Esophagus muscularis mucosa (tissue), 4 donors: Measurements from ENCODE around the gene PRDM16. TPM values are rescaled to one million over a fixed set of nuclear protein-coding genes. Genes with fewer than 3 reads are reported as not detected.

Source experiments
- DNase-seq: peaks from one replicate; pipeline ENCODE4 v3.0.0-alpha.2; 2017; ENCODE audit errors: extremely low spot score
- H3K27ac ChIP-seq, 4 donors: fragments of 200-600 bp; sonication (generic); replicated peaks in 1 of 4; 1 replicate in 3 of 4; 2 replicates in 1 of 4; pipeline ENCODE4 v1.5.1; 2016 to 2019; ENCODE audit warnings: mild to moderate bottlenecking in 1 of 4
- H3K27me3 ChIP-seq, 4 donors: fragments of 200-600 bp; sonication (generic); one replicate each; pipeline versions ENCODE4 v1.5.1 to v1.6.0; 2016 to 2019
- H3K36me3 ChIP-seq, 4 donors: fragments of 200-600 bp; sonication (generic); one replicate each; pipeline ENCODE4 v1.5.1; 2016 to 2019
- H3K4me1 ChIP-seq, 4 donors: fragments of 200-600 bp; sonication (generic); one replicate each; pipeline ENCODE4 v1.5.1; 2016 to 2019
- H3K4me3 ChIP-seq, 4 donors: fragments of 200-600 bp; sonication (generic); 1 replicate in 2 of 4; 2 replicates in 2 of 4; pipeline ENCODE4 v1.5.1; 2016 to 2019; ENCODE audit warnings: mild to moderate bottlenecking in 4 of 4, moderate library complexity in 1 of 4
- H3K9me3 ChIP-seq, 4 donors: fragments of 200-600 bp; sonication (generic); 1 replicate in 3 of 4; 2 replicates in 1 of 4; pipeline ENCODE4 v1.5.1; 2016 to 2019
- EP300 ChIP-seq: sonication (generic); formaldehyde crosslinking; IDR thresholded peaks from one replicate; pipeline ENCODE4 v1.6.1; 2017; ENCODE audit warnings: antibody characterized with exemption
- POLR2A ChIP-seq: fragments of 450-650 bp; IDR thresholded peaks from one replicate; pipeline ENCODE4 v1.6.1; 2017; ENCODE audit warnings: antibody characterized with exemption, moderate library complexity, mild to moderate bottlenecking, low read depth
- POLR2AphosphoS5 ChIP-seq, 2 donors: sonication (generic); formaldehyde crosslinking; IDR thresholded peaks; one replicate each; pipeline ENCODE4 v1.6.1; 2017; ENCODE audit warnings: antibody characterized with exemption in 2 of 2
- WGBS: methylation state at CpG from one replicate; pipeline ENCODE4 v1.1.5; 2018; 5-methylcytosine and 5-hydroxymethylcytosine counted together
- intact Hi-C: fragments of 100-400 bp; cut with DNase I; formaldehyde crosslinking; loops from one replicate; pipeline ENCODE4 v1.15.1; 2023
- total RNA-seq, 4 donors: library from RNA; depleted of rRNA; stranded (reverse); fragments of >200 nt; gene quantifications; one replicate each; pipeline versions ENCODE4 v1.1.0 to v1.2.1, GENCODE V29; 2016
- TF ChIP-seq, protein P1 (sequence below), 3 experiments: fragments of 200-600 bp in 2 of 3; fragments of 450-650 bp in 1 of 3; sonication (generic) in 2 of 3; IDR thresholded peaks; one replicate each; pipeline ENCODE4 v1.5.1; 2017 to 2019; ENCODE audit warnings: antibody characterized with exemption in 3 of 3, mild to moderate bottlenecking in 2 of 3, moderate library complexity in 1 of 3

PRDM16 gene
- total RNA-seq, 4 donors from 2014 or later, result 1.2 to 4.4 (median 2.2) TPM

DNA sequence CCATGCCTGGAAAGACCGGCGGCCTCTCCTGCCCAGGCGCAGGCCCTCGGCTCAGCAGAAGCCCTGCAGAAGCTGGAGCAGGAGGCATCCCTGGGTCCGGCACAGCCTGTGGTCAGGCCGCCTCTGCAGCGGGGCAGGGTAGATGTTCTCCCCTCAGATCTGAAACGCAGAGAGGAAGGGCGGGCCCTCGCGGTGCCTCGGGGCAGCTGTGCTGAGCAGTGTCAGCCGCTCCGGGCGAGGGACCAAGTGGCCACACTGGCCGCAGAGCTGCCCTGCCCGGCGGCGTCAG is 210.1 kb downstream of the PRDM16 start:
- peaks cover 7 to 11% (median 7%) of the 10 kb centered on the region in 4 donors for H3K4me1 ChIP-seq
- H3K27me3 ChIP-seq, result peaks cover 0 to 75% (median 0%) of the 10 kb centered on the region in 4 donors
- DNase-seq, result no peak
- TF ChIP-seq POLR2A, result no peak
- TF ChIP-seq EP300, result no peak
- TF ChIP-seq, protein P1, sequence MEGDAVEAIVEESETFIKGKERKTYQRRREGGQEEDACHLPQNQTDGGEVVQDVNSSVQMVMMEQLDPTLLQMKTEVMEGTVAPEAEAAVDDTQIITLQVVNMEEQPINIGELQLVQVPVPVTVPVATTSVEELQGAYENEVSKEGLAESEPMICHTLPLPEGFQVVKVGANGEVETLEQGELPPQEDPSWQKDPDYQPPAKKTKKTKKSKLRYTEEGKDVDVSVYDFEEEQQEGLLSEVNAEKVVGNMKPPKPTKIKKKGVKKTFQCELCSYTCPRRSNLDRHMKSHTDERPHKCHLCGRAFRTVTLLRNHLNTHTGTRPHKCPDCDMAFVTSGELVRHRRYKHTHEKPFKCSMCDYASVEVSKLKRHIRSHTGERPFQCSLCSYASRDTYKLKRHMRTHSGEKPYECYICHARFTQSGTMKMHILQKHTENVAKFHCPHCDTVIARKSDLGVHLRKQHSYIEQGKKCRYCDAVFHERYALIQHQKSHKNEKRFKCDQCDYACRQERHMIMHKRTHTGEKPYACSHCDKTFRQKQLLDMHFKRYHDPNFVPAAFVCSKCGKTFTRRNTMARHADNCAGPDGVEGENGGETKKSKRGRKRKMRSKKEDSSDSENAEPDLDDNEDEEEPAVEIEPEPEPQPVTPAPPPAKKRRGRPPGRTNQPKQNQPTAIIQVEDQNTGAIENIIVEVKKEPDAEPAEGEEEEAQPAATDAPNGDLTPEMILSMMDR (IDR thresholded peaks at IDR 0.05), result no peak
- TF ChIP-seq POLR2AphosphoS5 (IDR thresholded peaks at IDR 0.05), result no peak
- no peak overlapping the region for H3K27ac ChIP-seq
- WGBS, result 100% methylated on average over 3 of the region's 19 CpGs
- H3K36me3 ChIP-seq, result no peaks in the 10 kb centered on the region
- no peak overlapping the region for H3K4me3 ChIP-seq
- no peaks in the 10 kb centered on the region for H3K9me3 ChIP-seq
- intact Hi-C loops, result no loop called here

DNA sequence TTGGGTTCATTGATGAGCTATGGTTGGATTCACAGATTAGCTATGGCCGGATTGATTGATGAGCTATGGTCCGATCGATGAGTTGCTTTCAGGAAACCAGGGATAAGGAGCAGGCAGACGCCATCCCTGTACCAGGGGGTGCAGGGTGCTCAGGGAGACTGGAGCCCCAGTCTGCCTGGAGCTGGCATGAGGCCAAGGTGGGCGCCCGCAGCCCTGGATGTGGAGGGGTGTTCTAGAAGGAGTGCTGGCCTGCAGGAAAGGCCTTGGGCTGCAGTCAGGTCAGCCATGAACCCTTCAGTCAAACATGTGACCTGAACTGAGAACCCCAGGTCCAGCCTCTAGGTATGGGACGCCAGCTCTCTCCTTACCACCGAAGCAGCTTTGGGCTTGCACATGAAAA is 212.7 kb downstream of the PRDM16 start:
- peaks cover 0 to 93% (median 0%) of the 10 kb centered on the region in 4 donors for H3K27me3 ChIP-seq
- 91% methylated on average over 8 of the region's 8 CpGs for WGBS

GRCh38 chr1:3282186-3282585 is 213.2 kb downstream of the PRDM16 start:
- Histone ChIP-seq H3K27ac (no peak overlapping the region), H3K9me3 (no peaks in the 10 kb centered on the region), H3K36me3 (no peaks in the 10 kb centered on the region), H3K27me3 (peaks cover 0 to 89% (median 0%) of the 10 kb centered on the region in 4 donors), H3K4me3 (no peak overlapping the region), H3K4me1 (peaks cover 7 to 10% (median 8%) of the 10 kb centered on the region in 4 donors)
- 87% methylated on average over 7 of the region's 9 CpGs for WGBS
- no peak for DNase-seq
- TF ChIP-seq POLR2A (no peak), EP300 (no peak), POLR2AphosphoS5 (IDR thresholded peaks at IDR 0.05) (no peak)
- TF ChIP-seq, protein P1 (IDR thresholded peaks at IDR 0.05), result no peak
- intact Hi-C loops, result loop anchor here (5.0 kb wide), 2 partner anchors 210 to 270 kb away; no protein-coding TSS in a partner anchor

More for the DNA sequence above, 212.7 kb downstream of the PRDM16 start:
- Histone ChIP-seq H3K27ac (no peak overlapping the region), H3K9me3 (no peaks in the 10 kb centered on the region), H3K4me3 (no peak overlapping the region), H3K4me1 (peaks cover 7 to 10% (median 8%) of the 10 kb centered on the region in 4 donors), H3K36me3 (no peaks in the 10 kb centered on the region)
- TF ChIP-seq EP300 (no peak), POLR2AphosphoS5 (IDR thresholded peaks at IDR 0.05) (no peak), POLR2A (no peak)
- TF ChIP-seq, protein P1 (IDR thresholded peaks at IDR 0.05), result no peak
- intact Hi-C loops, result loop anchor here (5.0 kb wide), 2 partner anchors 209 to 269 kb away; no protein-coding TSS in a partner anchor
- DNase-seq, result no peak

DNA sequence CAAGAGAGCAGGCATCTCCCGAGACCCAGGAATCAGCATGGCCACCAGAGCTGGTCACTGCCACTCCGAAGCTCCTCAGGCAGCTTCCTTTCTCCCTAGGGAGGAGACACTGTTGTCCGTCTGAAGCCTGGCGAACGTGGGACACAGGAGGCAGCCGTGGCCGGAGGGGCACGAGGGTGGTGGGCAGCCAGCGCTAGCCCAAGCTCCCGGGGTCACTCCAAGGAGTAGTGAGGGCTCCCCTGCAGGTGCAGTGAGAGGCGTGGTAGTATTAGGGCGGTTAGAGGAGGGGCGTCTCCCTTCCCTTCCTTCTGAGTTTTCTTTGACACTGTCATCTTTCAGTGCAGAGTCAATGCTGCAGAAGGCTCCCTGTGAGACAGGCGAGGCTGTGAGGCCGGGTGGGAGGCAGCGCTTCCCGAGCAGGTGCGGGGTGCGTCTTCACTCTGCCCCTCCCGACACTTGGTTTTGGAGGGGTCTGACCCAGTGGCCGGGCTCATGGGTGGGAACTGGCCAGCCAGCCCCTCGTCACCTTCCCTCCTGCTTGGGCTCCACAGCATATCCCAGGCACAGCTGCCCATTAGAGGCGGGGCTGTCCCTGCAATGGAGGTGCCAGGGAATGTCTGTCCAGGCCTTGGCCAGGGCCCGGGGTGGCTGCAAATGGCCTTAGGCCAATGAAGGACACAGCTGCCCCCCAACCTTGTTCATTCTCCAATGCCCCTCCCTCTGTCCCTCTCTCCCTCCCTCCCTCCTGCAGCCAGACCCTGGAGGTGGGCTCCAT is 213.8 kb downstream of the PRDM16 start:
- TF ChIP-seq, protein P1 (IDR thresholded peaks at IDR 0.05), result no peak
- TF ChIP-seq POLR2AphosphoS5 (IDR thresholded peaks at IDR 0.05) (no peak), POLR2A (no peak), EP300 (no peak)
- Histone ChIP-seq H3K4me3 (no peak overlapping the region), H3K27ac (no peak overlapping the region), H3K36me3 (no peaks in the 10 kb centered on the region), H3K9me3 (no peaks in the 10 kb centered on the region), H3K27me3 (peaks cover 0 to 88% (median 0%) of the 10 kb centered on the region in 4 donors), H3K4me1 (peaks cover 7 to 10% (median 8%) of the 10 kb centered on the region in 4 donors)
- no peak for DNase-seq
- intact Hi-C loops, result loop anchor here (5.0 kb wide), 2 partner anchors 211 to 271 kb away; no protein-coding TSS in a partner anchor
- 91% methylated on average over 18 of the region's 24 CpGs for WGBS
